HepG2 (cell line): ENCODE data around the gene VSIG8. TPM values are rescaled to one million over a fixed set of nuclear protein-coding genes. Genes with fewer than 3 reads are reported as not detected.

ENCODE experiments used
- ATAC-seq: fragments of 200-7000 bp; cut with Tn5 transposase; 3 replicates; pipeline ENCODE4 v1.9.1; 2020; ENCODE audit warnings: mild to moderate bottlenecking, moderate library complexity
- BruUV-seq: library from RNA; stranded (reverse); fragments of 400-500 nt; replicated peaks from 2 replicates; lab custom pipeline; 2021; lab: Mats Ljungman, UMichigan
- CTCF ChIA-PET: fragments of 300-600 bp; formaldehyde crosslinking; extraction: SDS; loops from one replicate; lab custom pipeline; 2021; ENCODE audit warnings: low total read pairs, inconsistent platforms, low intra/inter-chr PET ratio; lab: Yijun Ruan, JAX
- POLR2A ChIA-PET: fragments of 350-600 bp; sonication (Branson Sonifier 250); formaldehyde crosslinking; loops from one replicate; lab custom pipeline; 2020; ENCODE audit warnings: antibody characterized with exemption, inconsistent platforms; lab: Yijun Ruan, JAX
- DNase-seq: peaks from one replicate; pipeline ENCODE4 v3.0.0-alpha.2; 2015; ENCODE audit warnings: low spot score
- FAIRE-seq: peaks from 3 replicates; lab custom pipeline; 2011; peaks lifted over from hg19 to GRCh38; lab: Jason Lieb, UNC
- H2AFZ ChIP-seq: one replicate; pipeline ENCODE4 v1.6.1; 2011; ENCODE audit warnings: low read length, inconsistent platforms
- H3K27ac ChIP-seq: fragments of 300-600 bp; 3 replicates; pipeline ENCODE4 v1.8.0; 2011; ENCODE audit warnings: mixed run types, mild to moderate bottlenecking, mixed read lengths, low read length, inconsistent platforms; ENCODE audit not compliant: insufficient read depth; ENCODE audit errors: extremely low read length
- H3K27me3 ChIP-seq, 2 experiments: fragments of 200-600 bp in 1 of 2; 2 replicates in 1 of 2; 3 replicates in 1 of 2; pipeline versions ENCODE4 v1.6.0 to v1.8.0; 2011; ENCODE audit warnings: low read length in 2 of 2, mild to moderate bottlenecking in 2 of 2, moderate library complexity in 2 of 2, inconsistent platforms in 1 of 2; ENCODE audit not compliant: insufficient read depth in 2 of 2, control insufficient read depth in 1 of 2
- H3K36me3 ChIP-seq, 2 experiments: fragments of 200-600 bp in 1 of 2; replicated peaks in 1 of 2; 2 replicates in 1 of 2; 3 replicates in 1 of 2; pipeline versions ENCODE4 v1.5.1 to v1.8.0; 2011; ENCODE audit warnings: low read length in 2 of 2, inconsistent platforms in 1 of 2; ENCODE audit not compliant: insufficient read depth in 2 of 2, control insufficient read depth in 1 of 2
- H3K4me1 ChIP-seq: 2 replicates; pipeline ENCODE4 v1.5.1; 2012; ENCODE audit warnings: low read length, inconsistent platforms; ENCODE audit not compliant: insufficient read depth
- H3K4me2 ChIP-seq: 2 replicates; pipeline ENCODE4 v1.6.0; 2011; ENCODE audit warnings: low read depth, low read length, inconsistent platforms
- H3K4me3 ChIP-seq, 3 experiments: fragments of 200-600 bp in 1 of 3; sonication (generic), shearing (Covaris generic) in 1 of 3; replicated peaks in 1 of 3; 2 replicates each; pipeline ENCODE4 v1.5.1; 2011 to 2016; ENCODE audit warnings: low read length in 3 of 3, inconsistent platforms in 2 of 3, low read depth in 2 of 3, mild to moderate bottlenecking in 2 of 3, control low read depth in 1 of 3, mixed read lengths in 1 of 3; ENCODE audit not compliant: insufficient read depth in 1 of 3
- H3K79me2 ChIP-seq: one replicate; pipeline ENCODE4 v1.6.1; 2011; ENCODE audit warnings: low read length, inconsistent platforms; ENCODE audit not compliant: insufficient read depth
- H3K9ac ChIP-seq: 2 replicates; pipeline ENCODE4 v1.6.0; 2011; ENCODE audit warnings: mild to moderate bottlenecking, low read depth, low read length, inconsistent platforms; ENCODE audit not compliant: insufficient read depth
- H3K9me3 ChIP-seq: 2 replicates; pipeline ENCODE4 v1.5.1; 2012; ENCODE audit warnings: mild to moderate bottlenecking, low read length
- H4K20me1 ChIP-seq: 2 replicates; pipeline ENCODE4 v1.6.0; 2011; ENCODE audit warnings: inconsistent platforms, mild to moderate bottlenecking, low read length, moderate library complexity; ENCODE audit not compliant: insufficient read depth
- CCDC6 ChIP-seq: sonication (generic); formaldehyde crosslinking; IDR thresholded peaks from 2 replicates; pipeline ENCODE4 v1.8.1; 2022; ENCODE audit warnings: mild to moderate bottlenecking, missing genetic modification reagents, moderate library complexity
- GABPA ChIP-seq, 2 experiments: IDR thresholded peaks; 2 replicates each; pipeline ENCODE4 v1.6.1; 2011 to 2016; ENCODE audit warnings: low read depth in 2 of 2, low read length in 1 of 2, missing biosample characterization in 1 of 2, missing genetic modification characterization in 1 of 2
- MTF2 ChIP-seq: sonication (generic); formaldehyde crosslinking; IDR thresholded peaks from 2 replicates; pipeline ENCODE4 v1.5.0; 2020; ENCODE audit warnings: missing genetic modification reagents, borderline replicate concordance
- RFX1 ChIP-seq: fragments of 450-650 bp; IDR thresholded peaks from 2 replicates; pipeline ENCODE4 v1.6.1; 2017
- SOX5 ChIP-seq: IDR thresholded peaks from 2 replicates; pipeline ENCODE4 v1.6.1; 2016; ENCODE audit warnings: borderline replicate concordance
- ZNF530 ChIP-seq: sonication (generic); formaldehyde crosslinking; IDR thresholded peaks from 2 replicates; pipeline ENCODE4 v1.5.0; 2020; ENCODE audit warnings: low read depth, mild to moderate bottlenecking, missing genetic modification reagents
- ZNF703 ChIP-seq: sonication (generic); formaldehyde crosslinking; IDR thresholded peaks from 2 replicates; pipeline ENCODE4 v1.5.1; 2020; ENCODE audit warnings: missing genetic modification reagents, mild to moderate bottlenecking, moderate library complexity, borderline replicate concordance
- WGBS: methylation state at CpG from one replicate; pipeline ENCODE4 v1.1.6; 2017; ENCODE audit warnings: low lambda C conversion rate; 5-methylcytosine and 5-hydroxymethylcytosine counted together
- in situ Hi-C: cut with HindIII; loops from 2 replicates; pipeline ENCODE4 v1.10.0; 2017; ENCODE audit warnings: low pct_unique_long_range_greater_than_20kb; ENCODE audit not compliant: extremely low pct_ligation_motif_present
- intact Hi-C: fragments of 100-400 bp; cut with micrococcal nuclease; formaldehyde crosslinking; loops from one replicate; pipeline ENCODE4 v1.10.0; 2022; ENCODE audit not compliant: unreplicated experiment
- polyA plus RNA-seq, 8 experiments: library from polyadenylated mRNA; depleted of rRNA in 3 of 8; stranded (reverse) in 7 of 8; unstranded in 1 of 8; fragments of >200 nt; fragmentation: Illumina TruSeq in 4 of 8; extraction: Trizol in 4 of 8; gene quantifications; 2 replicates each; pipeline versions ENCODE4 v1.2.1 to v1.2.3, GENCODE V29; 2011 to 2016; ENCODE audit warnings: low read depth in 4 of 8, missing spikeins in 1 of 8, mixed read lengths in 1 of 8; ENCODE audit not compliant: insufficient read depth in 1 of 8
- total RNA-seq, 5 experiments: library from RNA; depleted of rRNA; stranded (reverse); fragments of >200 nt; fragmentation: Illumina TruSeq; extraction: Trizol; gene quantifications; 2 replicates each; pipeline ENCODE4 v1.2.3, GENCODE V29; 2016; ENCODE audit warnings: low read depth in 1 of 5
- TF ChIP-seq, protein P1 (sequence below), 2 experiments: sonication (generic) in 1 of 2; formaldehyde crosslinking in 1 of 2; IDR thresholded peaks; 2 replicates each; pipeline versions ENCODE4 v1.6.1 to v1.9.0; 2014 to 2022; ENCODE audit warnings: antibody characterized with exemption in 1 of 2, borderline replicate concordance in 1 of 2, inconsistent platforms in 1 of 2, low read depth in 1 of 2, missing genetic modification reagents in 1 of 2
- TF ChIP-seq, protein P2 (sequence below): sonication (generic); formaldehyde crosslinking; IDR thresholded peaks from 2 replicates; pipeline ENCODE4 v1.4.0; 2020; ENCODE audit warnings: missing genetic modification reagents, mild to moderate bottlenecking, borderline replicate concordance
- TF ChIP-seq, protein P3 (sequence below): sonication (generic); formaldehyde crosslinking; IDR thresholded peaks from 2 replicates; pipeline ENCODE4 v1.5.1; 2020; ENCODE audit warnings: missing genetic modification reagents, mild to moderate bottlenecking, borderline replicate concordance

VSIG8 gene
- total and polyA plus RNA-seq, 2 of the 13 experiments (the other 11 are each of a cell fraction or from before 2014, with no cell fraction given) = not detected

DNA sequence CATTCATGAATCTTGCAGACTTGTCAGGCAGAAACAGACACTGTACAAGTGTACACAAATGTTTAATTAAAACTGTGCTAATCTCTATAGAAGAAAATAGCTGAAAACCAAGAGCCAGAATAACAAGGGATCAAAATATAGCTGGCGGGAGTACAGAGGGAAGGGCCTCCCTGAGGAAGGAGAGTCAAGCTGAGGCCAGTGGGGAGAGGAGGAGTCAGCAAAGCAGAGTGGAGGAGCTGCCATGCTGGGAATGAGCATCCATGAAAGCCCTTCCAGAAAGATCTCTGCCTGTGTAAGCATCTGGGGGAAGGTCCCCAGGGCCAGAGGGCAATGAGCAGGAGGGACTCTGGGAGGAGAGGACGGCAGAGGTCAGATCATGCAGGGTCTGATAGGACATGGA, 20.7 kb downstream of the VSIG8 start:
- H3K27ac ChIP-seq = no peak overlapping the region
- CTCF ChIA-PET = no interaction called here
- in situ Hi-C loops = no loop called here
- DNase-seq = no peak
- no peak overlapping the region for H3K9ac ChIP-seq
- no peak for FAIRE-seq
- no peak overlapping the region for H3K4me2 ChIP-seq
- no peak for ATAC-seq
- H3K36me3 ChIP-seq = no peaks in the 10 kb centered on the region
- no peaks in the 10 kb centered on the region; a peak in 3 of 5 replicates for H3K27me3 ChIP-seq
- H2AFZ ChIP-seq = no peak overlapping the region
- intact Hi-C loops = no loop called here
- H4K20me1 ChIP-seq = no peaks in the 10 kb centered on the region
- peaks cover 8% of the 10 kb centered on the region; the same call in 1 of the 2 replicates for H3K4me1 ChIP-seq
- H3K9me3 ChIP-seq = no peaks in the 10 kb centered on the region
- H3K4me3 ChIP-seq = no peak overlapping the region
- no TSS peak for BruUV-seq
- 2% methylated on average over 2 of the region's 2 CpGs for WGBS
- no peaks in the 10 kb centered on the region for H3K79me2 ChIP-seq
- POLR2A ChIA-PET = no interaction called here
- TF ChIP-seq, protein P1, sequence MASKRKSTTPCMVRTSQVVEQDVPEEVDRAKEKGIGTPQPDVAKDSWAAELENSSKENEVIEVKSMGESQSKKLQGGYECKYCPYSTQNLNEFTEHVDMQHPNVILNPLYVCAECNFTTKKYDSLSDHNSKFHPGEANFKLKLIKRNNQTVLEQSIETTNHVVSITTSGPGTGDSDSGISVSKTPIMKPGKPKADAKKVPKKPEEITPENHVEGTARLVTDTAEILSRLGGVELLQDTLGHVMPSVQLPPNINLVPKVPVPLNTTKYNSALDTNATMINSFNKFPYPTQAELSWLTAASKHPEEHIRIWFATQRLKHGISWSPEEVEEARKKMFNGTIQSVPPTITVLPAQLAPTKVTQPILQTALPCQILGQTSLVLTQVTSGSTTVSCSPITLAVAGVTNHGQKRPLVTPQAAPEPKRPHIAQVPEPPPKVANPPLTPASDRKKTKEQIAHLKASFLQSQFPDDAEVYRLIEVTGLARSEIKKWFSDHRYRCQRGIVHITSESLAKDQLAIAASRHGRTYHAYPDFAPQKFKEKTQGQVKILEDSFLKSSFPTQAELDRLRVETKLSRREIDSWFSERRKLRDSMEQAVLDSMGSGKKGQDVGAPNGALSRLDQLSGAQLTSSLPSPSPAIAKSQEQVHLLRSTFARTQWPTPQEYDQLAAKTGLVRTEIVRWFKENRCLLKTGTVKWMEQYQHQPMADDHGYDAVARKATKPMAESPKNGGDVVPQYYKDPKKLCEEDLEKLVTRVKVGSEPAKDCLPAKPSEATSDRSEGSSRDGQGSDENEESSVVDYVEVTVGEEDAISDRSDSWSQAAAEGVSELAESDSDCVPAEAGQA (IDR thresholded peaks at IDR 0.05; ENCODE audit: low read depth) = no peak
- TF ChIP-seq, protein P1 (CRISPR knock-in tag; IDR thresholded peaks at IDR 0.05; ENCODE audit: borderline replicate concordance) = no peak
- no peak for TF ChIP-seq SOX5 (CRISPR knock-in tag)
- TF ChIP-seq RFX1 = no peak
- TF ChIP-seq, protein P2, sequence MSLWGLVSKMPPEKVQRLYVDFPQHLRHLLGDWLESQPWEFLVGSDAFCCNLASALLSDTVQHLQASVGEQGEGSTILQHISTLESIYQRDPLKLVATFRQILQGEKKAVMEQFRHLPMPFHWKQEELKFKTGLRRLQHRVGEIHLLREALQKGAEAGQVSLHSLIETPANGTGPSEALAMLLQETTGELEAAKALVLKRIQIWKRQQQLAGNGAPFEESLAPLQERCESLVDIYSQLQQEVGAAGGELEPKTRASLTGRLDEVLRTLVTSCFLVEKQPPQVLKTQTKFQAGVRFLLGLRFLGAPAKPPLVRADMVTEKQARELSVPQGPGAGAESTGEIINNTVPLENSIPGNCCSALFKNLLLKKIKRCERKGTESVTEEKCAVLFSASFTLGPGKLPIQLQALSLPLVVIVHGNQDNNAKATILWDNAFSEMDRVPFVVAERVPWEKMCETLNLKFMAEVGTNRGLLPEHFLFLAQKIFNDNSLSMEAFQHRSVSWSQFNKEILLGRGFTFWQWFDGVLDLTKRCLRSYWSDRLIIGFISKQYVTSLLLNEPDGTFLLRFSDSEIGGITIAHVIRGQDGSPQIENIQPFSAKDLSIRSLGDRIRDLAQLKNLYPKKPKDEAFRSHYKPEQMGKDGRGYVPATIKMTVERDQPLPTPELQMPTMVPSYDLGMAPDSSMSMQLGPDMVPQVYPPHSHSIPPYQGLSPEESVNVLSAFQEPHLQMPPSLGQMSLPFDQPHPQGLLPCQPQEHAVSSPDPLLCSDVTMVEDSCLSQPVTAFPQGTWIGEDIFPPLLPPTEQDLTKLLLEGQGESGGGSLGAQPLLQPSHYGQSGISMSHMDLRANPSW (CRISPR knock-in tag) = no peak
- no peak for TF ChIP-seq MTF2 (CRISPR knock-in tag)
- no peak for TF ChIP-seq ZNF530 (CRISPR knock-in tag)
- TF ChIP-seq, protein P3, sequence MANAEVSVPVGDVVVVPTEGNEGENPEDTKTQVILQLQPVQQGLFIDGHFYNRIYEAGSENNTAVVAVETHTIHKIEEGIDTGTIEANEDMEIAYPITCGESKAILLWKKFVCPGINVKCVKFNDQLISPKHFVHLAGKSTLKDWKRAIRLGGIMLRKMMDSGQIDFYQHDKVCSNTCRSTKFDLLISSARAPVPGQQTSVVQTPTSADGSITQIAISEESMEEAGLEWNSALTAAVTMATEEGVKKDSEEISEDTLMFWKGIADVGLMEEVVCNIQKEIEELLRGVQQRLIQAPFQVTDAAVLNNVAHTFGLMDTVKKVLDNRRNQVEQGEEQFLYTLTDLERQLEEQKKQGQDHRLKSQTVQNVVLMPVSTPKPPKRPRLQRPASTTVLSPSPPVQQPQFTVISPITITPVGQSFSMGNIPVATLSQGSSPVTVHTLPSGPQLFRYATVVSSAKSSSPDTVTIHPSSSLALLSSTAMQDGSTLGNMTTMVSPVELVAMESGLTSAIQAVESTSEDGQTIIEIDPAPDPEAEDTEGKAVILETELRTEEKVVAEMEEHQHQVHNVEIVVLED (CRISPR knock-in tag) = no peak
- no peak for TF ChIP-seq CCDC6 (CRISPR knock-in tag)
- no peak for TF ChIP-seq GABPA (IDR thresholded peaks at IDR 0.05; ENCODE audit: low read depth, low read length)
- TF ChIP-seq GABPA (CRISPR knock-in tag; IDR thresholded peaks at IDR 0.05; ENCODE audit: low read depth) = no peak
- no peak for TF ChIP-seq ZNF703
